Neural progenitor cell (in vitro differentiated cells): Measurements from ENCODE around the gene SLC18A3. TPM values are rescaled to one million over a fixed set of nuclear protein-coding genes. Genes with fewer than 3 reads are reported as not detected.

Source experiments
- DNase-seq: peaks from one replicate; pipeline ENCODE4 v3.0.0-alpha.2; 2016; ENCODE audit warnings: low spot score
- H2AFZ ChIP-seq: fragments of 200-600 bp; sonication (generic); replicated peaks from 2 replicates; pipeline ENCODE4 v1.6.1; 2016; ENCODE audit warnings: antibody characterized with exemption
- H3F3A ChIP-seq: fragments of 200-600 bp; sonication (generic); 2 replicates; pipeline ENCODE4 v1.6.1; 2016; ENCODE audit warnings: antibody characterized with exemption, low read depth
- H3K27ac ChIP-seq: fragments of 200-600 bp; sonication (generic); 2 replicates; pipeline ENCODE4 v1.5.1; 2016; ENCODE audit warnings: mild to moderate bottlenecking
- H3K27me3 ChIP-seq: fragments of 200-600 bp; sonication (generic); 2 replicates; pipeline ENCODE4 v1.6.1; 2016; ENCODE audit warnings: mild to moderate bottlenecking, moderate library complexity
- H3K36me3 ChIP-seq: fragments of 200-600 bp; sonication (generic); 2 replicates; pipeline ENCODE4 v1.5.1; 2016
- H3K4me1 ChIP-seq: fragments of 200-600 bp; sonication (generic); 2 replicates; pipeline ENCODE4 v1.6.1; 2016; ENCODE audit warnings: mixed run types
- H3K4me2 ChIP-seq: fragments of 200-600 bp; sonication (generic); 2 replicates; pipeline ENCODE4 v1.6.1; 2016
- H3K4me3 ChIP-seq: fragments of 200-600 bp; sonication (generic); 2 replicates; pipeline ENCODE4 v1.5.1; 2016
- H3K79me2 ChIP-seq: fragments of 200-600 bp; sonication (generic); 2 replicates; pipeline ENCODE4 v1.6.1; 2016; ENCODE audit warnings: low read depth
- H3K9ac ChIP-seq: fragments of 200-600 bp; sonication (generic); 2 replicates; pipeline ENCODE4 v1.6.1; 2016
- H3K9me3 ChIP-seq: fragments of 200-600 bp; sonication (generic); 2 replicates; pipeline ENCODE4 v1.5.1; 2016; ENCODE audit warnings: low read depth
- H4K20me1 ChIP-seq: fragments of 200-600 bp; sonication (generic); 2 replicates; pipeline ENCODE4 v1.6.1; 2016; ENCODE audit warnings: low read depth
- H3K27ac Mint-ChIP-seq: 3 replicates; pipeline ENCODE4 v1.8.0; 2021; ENCODE audit warnings: mixed read lengths
- H3K27me3 Mint-ChIP-seq: 2 replicates; pipeline ENCODE4 v1.8.0; 2022; ENCODE audit warnings: low read depth, mild to moderate bottlenecking, inconsistent platforms, moderate library complexity, mixed read lengths; ENCODE audit not compliant: insufficient read depth
- H3K36me3 Mint-ChIP-seq: 3 replicates; pipeline ENCODE4 v1.8.0; 2021; ENCODE audit warnings: mixed read lengths
- H3K4me1 Mint-ChIP-seq: 3 replicates; pipeline ENCODE4 v1.8.0; 2021; ENCODE audit warnings: mixed read lengths
- H3K4me3 Mint-ChIP-seq: 3 replicates; pipeline ENCODE4 v1.8.0; 2021; ENCODE audit warnings: mild to moderate bottlenecking, moderate library complexity, mixed read lengths
- H3K9me3 Mint-ChIP-seq: 3 replicates; pipeline ENCODE4 v1.8.0; 2020; ENCODE audit warnings: mixed read lengths
- CTCF ChIP-seq: fragments of 200-600 bp; sonication (generic); IDR thresholded peaks from 2 replicates; pipeline ENCODE4 v1.5.1; 2017; ENCODE audit warnings: antibody characterized with exemption, mild to moderate bottlenecking
- EZH2 ChIP-seq: fragments of 200-600 bp; sonication (generic); IDR thresholded peaks from 2 replicates; pipeline ENCODE4 v1.6.1; 2017; ENCODE audit warnings: antibody characterized with exemption, mild to moderate bottlenecking, moderate library complexity
- EZH2phosphoT487 ChIP-seq: fragments of 200-600 bp; sonication (generic); IDR thresholded peaks from 2 replicates; pipeline ENCODE4 v1.6.1; 2017; ENCODE audit warnings: antibody characterized with exemption
- total RNA-seq: library from RNA; depleted of rRNA; stranded (reverse); fragments of >200 nt; gene quantifications from 2 replicates; pipeline ENCODE4 v1.2.3, GENCODE V29; 2015; ENCODE audit warnings: low replicate concordance

The SLC18A3 gene
- total RNA-seq, 1 donor from 2014 or later: not detected

GRCh38 chr10:49657606-49658005 lies 47.5 kb downstream of the SLC18A3 start:
- H3K36me3 Mint-ChIP-seq: no peaks in the 10 kb centered on the region
- Histone ChIP-seq H3K4me3 (no peak overlapping the region), H3F3A (no peaks in the 10 kb centered on the region), H2AFZ (no peak overlapping the region), H3K27me3 (peaks cover 22% of the 10 kb centered on the region), H3K9me3 (peaks cover 9% of the 10 kb centered on the region), H3K9ac (no peak overlapping the region), H4K20me1 (no peaks in the 10 kb centered on the region), H3K4me2 (no peak overlapping the region), H3K27ac (no peak overlapping the region), H3K36me3 (no peaks in the 10 kb centered on the region), H3K79me2 (no peaks in the 10 kb centered on the region), H3K4me1 (no peaks in the 10 kb centered on the region)
- no peak for DNase-seq
- no peak for TF ChIP-seq EZH2
- no peak for TF ChIP-seq EZH2phosphoT487
- no peak for TF ChIP-seq CTCF
- H3K27ac Mint-ChIP-seq: no peak overlapping the region
- H3K9me3 Mint-ChIP-seq: peaks cover 11% of the 10 kb centered on the region
- H3K4me3 Mint-ChIP-seq: no peak overlapping the region
- peaks cover 7% of the 10 kb centered on the region for H3K27me3 Mint-ChIP-seq
- peaks cover 7% of the 10 kb centered on the region for H3K4me1 Mint-ChIP-seq

GRCh38 chr10:49661140-49661856 lies 51.2 kb downstream of the SLC18A3 start:
- Histone ChIP-seq H3K79me2 (no peaks in the 10 kb centered on the region), H3K4me2 (no peak overlapping the region), H3K27ac (no peak overlapping the region), H3K36me3 (no peaks in the 10 kb centered on the region), H3F3A (no peaks in the 10 kb centered on the region), H4K20me1 (no peaks in the 10 kb centered on the region), H3K4me1 (no peaks in the 10 kb centered on the region), H2AFZ (no peak overlapping the region), H3K4me3 (no peak overlapping the region), H3K9me3 (peaks cover 9% of the 10 kb centered on the region), H3K27me3 (peaks cover 26% of the 10 kb centered on the region), H3K9ac (no peak overlapping the region)
- Mint-ChIP-seq H3K27me3 (peaks cover 4% of the 10 kb centered on the region), H3K4me3 (no peak overlapping the region), H3K36me3 (no peaks in the 10 kb centered on the region), H3K27ac (no peak overlapping the region), H3K4me1 (no peaks in the 10 kb centered on the region), H3K9me3 (peaks cover 11% of the 10 kb centered on the region)
- DNase-seq: no peak
- TF ChIP-seq EZH2phosphoT487: no peak
- TF ChIP-seq EZH2: no peak
- no peak for TF ChIP-seq CTCF

Other genes starting within 250 kb of the SLC18A3 start
- not detected in 2 replicates for gene DRGX, start 214.2 kb upstream of the SLC18A3 start, total RNA-seq
- gene ERCC6, start 71.2 kb upstream of the SLC18A3 start, total RNA-seq: 8.5 and 10.5 TPM in 2 replicates
- gene CHAT, start 3.7 kb downstream of the SLC18A3 start, total RNA-seq: not detected in 2 replicates
- gene C10orf53, start 69.3 kb downstream of the SLC18A3 start, total RNA-seq: not detected in 2 replicates
- gene OGDHL, start 152.0 kb downstream of the SLC18A3 start, total RNA-seq: 0.34 and 0.56 TPM in 2 replicates